H9 (cell line): ENCODE data around the gene EIF4E. TPM values are rescaled to one million over a fixed set of nuclear protein-coding genes. Genes with fewer than 3 reads are reported as not detected.

ENCODE experiments used
- DNase-seq: peaks from one replicate; pipeline ENCODE4 v3.0.0-alpha.2; 2017
- H2AFZ ChIP-seq: one replicate; pipeline ENCODE4 v1.6.1; 2013; ENCODE audit warnings: mild to moderate bottlenecking, low read length, control low read depth, moderate library complexity
- H2AK5ac ChIP-seq: 2 replicates; pipeline ENCODE4 v1.6.1; 2013; ENCODE audit warnings: low read length, control low read depth, mixed read lengths; ENCODE audit not compliant: insufficient read length
- H2BK120ac ChIP-seq: one replicate; pipeline ENCODE4 v1.6.1; 2013; ENCODE audit warnings: low read depth, mild to moderate bottlenecking, low read length, control low read depth, inconsistent platforms; ENCODE audit not compliant: poor library complexity, severe bottlenecking
- H2BK12ac ChIP-seq: 2 replicates; pipeline ENCODE4 v1.6.1; 2013; ENCODE audit warnings: low read length, control low read depth, mixed read lengths, low read depth; ENCODE audit not compliant: insufficient read length
- H2BK15ac ChIP-seq: 2 replicates; pipeline ENCODE4 v1.6.1; 2013; ENCODE audit warnings: low read depth, low read length, control low read depth
- H2BK20ac ChIP-seq: one replicate; pipeline ENCODE4 v1.6.1; 2013; ENCODE audit warnings: low read depth, mild to moderate bottlenecking, low read length, control low read depth, inconsistent platforms; ENCODE audit not compliant: poor library complexity, severe bottlenecking
- H2BK5ac ChIP-seq: 2 replicates; pipeline ENCODE4 v1.6.1; 2013; ENCODE audit warnings: low read length, control low read depth, mixed read lengths; ENCODE audit not compliant: insufficient read length
- H3K14ac ChIP-seq: 2 replicates; pipeline ENCODE4 v1.6.1; 2013; ENCODE audit warnings: low read length, control low read depth; ENCODE audit not compliant: insufficient read depth
- H3K18ac ChIP-seq: 2 replicates; pipeline ENCODE4 v1.6.1; 2013; ENCODE audit warnings: low read depth, mild to moderate bottlenecking, mixed read lengths, low read length, control low read depth; ENCODE audit not compliant: insufficient read length
- H3K23ac ChIP-seq: 2 replicates; pipeline ENCODE4 v1.6.1; 2013; ENCODE audit warnings: low read length, control low read depth, mixed read lengths, low read depth; ENCODE audit not compliant: insufficient read length
- H3K23me2 ChIP-seq: 2 replicates; pipeline ENCODE4 v1.6.1; 2013; ENCODE audit warnings: low read depth, mild to moderate bottlenecking, mixed read lengths, low read length, control low read depth; ENCODE audit not compliant: insufficient read length, poor library complexity, severe bottlenecking
- H3K27ac ChIP-seq: 2 replicates; pipeline ENCODE4 v1.5.1; 2013; ENCODE audit warnings: low read length, control low read depth, mixed read lengths, low read depth; ENCODE audit not compliant: insufficient read length
- H3K27me3 ChIP-seq: 2 replicates; pipeline ENCODE4 v1.6.1; 2013; ENCODE audit warnings: low read length, control low read depth, inconsistent platforms; ENCODE audit not compliant: insufficient read depth
- H3K4ac ChIP-seq: 2 replicates; pipeline ENCODE4 v1.6.1; 2013; ENCODE audit warnings: low read depth, mild to moderate bottlenecking, control low read depth, inconsistent platforms, low read length, moderate library complexity
- H3K4me1 ChIP-seq: 2 replicates; pipeline ENCODE4 v1.6.1; 2013; ENCODE audit warnings: low read length, control low read depth, inconsistent platforms; ENCODE audit not compliant: insufficient read depth
- H3K4me2 ChIP-seq: 2 replicates; pipeline ENCODE4 v1.6.1; 2013; ENCODE audit warnings: low read length, control low read depth, mixed read lengths; ENCODE audit not compliant: insufficient read length, insufficient read depth
- H3K56ac ChIP-seq: 2 replicates; pipeline ENCODE4 v1.6.1; 2013; ENCODE audit warnings: low read depth, mild to moderate bottlenecking, mixed read lengths, low read length, control low read depth; ENCODE audit not compliant: insufficient read length
- H3K79me1 ChIP-seq: 2 replicates; pipeline ENCODE4 v1.6.1; 2013; ENCODE audit warnings: low read depth, mild to moderate bottlenecking, moderate library complexity, low read length, control low read depth, inconsistent platforms; ENCODE audit not compliant: insufficient read depth, poor library complexity, severe bottlenecking
- H3K79me2 ChIP-seq: 2 replicates; pipeline ENCODE4 v1.6.1; 2013; ENCODE audit warnings: low read length, control low read depth, inconsistent platforms; ENCODE audit not compliant: insufficient read depth
- H3K9ac ChIP-seq: 2 replicates; pipeline ENCODE4 v1.6.1; 2013; ENCODE audit warnings: low read length, control low read depth, mixed read lengths; ENCODE audit not compliant: insufficient read length; ENCODE audit errors: extremely low read depth
- H3K9me3 ChIP-seq: one replicate; pipeline ENCODE4 v1.6.1; 2013; ENCODE audit warnings: low read depth, low read length, inconsistent platforms; ENCODE audit not compliant: control insufficient read depth
- H3T11ph ChIP-seq: one replicate; pipeline ENCODE4 v1.6.1; 2013; ENCODE audit warnings: mild to moderate bottlenecking, low read length, control low read depth, inconsistent platforms
- H4K20me1 ChIP-seq: one replicate; pipeline ENCODE4 v1.6.1; 2013; ENCODE audit not compliant: control insufficient read depth, insufficient read length, insufficient read depth
- H4K5ac ChIP-seq: 2 replicates; pipeline ENCODE4 v1.6.1; 2013; ENCODE audit warnings: low read depth, mild to moderate bottlenecking, mixed read lengths, low read length, control low read depth; ENCODE audit not compliant: insufficient read length
- H4K8ac ChIP-seq: replicated peaks from 2 replicates; pipeline ENCODE4 v1.6.1; 2013; ENCODE audit warnings: low read length, control low read depth, mixed read lengths, low read depth; ENCODE audit not compliant: insufficient read length
- H4K91ac ChIP-seq: 2 replicates; pipeline ENCODE4 v1.6.1; 2013; ENCODE audit warnings: low read depth, mild to moderate bottlenecking, moderate library complexity, mixed read lengths, low read length, control low read depth; ENCODE audit not compliant: insufficient read length
- H3K27ac Mint-ChIP-seq, 3 experiments: 2 replicates in 2 of 3; 3 replicates in 1 of 3; pipeline ENCODE4 v1.8.0; 2020 to 2021; ENCODE audit warnings: mixed read lengths in 3 of 3, mild to moderate bottlenecking in 1 of 3, moderate library complexity in 1 of 3
- H3K27me3 Mint-ChIP-seq: 2 replicates; pipeline ENCODE4 v1.8.0; 2021; ENCODE audit warnings: low read depth, mild to moderate bottlenecking, moderate library complexity, mixed read lengths
- H3K36me3 Mint-ChIP-seq, 3 experiments: 2 replicates in 2 of 3; 3 replicates in 1 of 3; pipeline ENCODE4 v1.8.0; 2020 to 2021; ENCODE audit warnings: low read depth in 3 of 3, mixed read lengths in 3 of 3; ENCODE audit not compliant: insufficient read depth in 1 of 3
- H3K4me1 Mint-ChIP-seq, 2 experiments: 2 replicates each; pipeline ENCODE4 v1.8.0; 2020; ENCODE audit warnings: mixed read lengths in 2 of 2
- H3K4me3 Mint-ChIP-seq, 2 experiments: 2 replicates in 1 of 2; 3 replicates in 1 of 2; pipeline ENCODE4 v1.8.0; 2020 to 2021; ENCODE audit warnings: mild to moderate bottlenecking in 2 of 2, mixed read lengths in 2 of 2, moderate library complexity in 1 of 2
- H3K9me3 Mint-ChIP-seq, 2 experiments: 2 replicates in 1 of 2; 3 replicates in 1 of 2; pipeline ENCODE4 v1.8.0; 2020; ENCODE audit warnings: mild to moderate bottlenecking in 2 of 2, mixed read lengths in 2 of 2, moderate library complexity in 1 of 2
- CTCF ChIP-seq: fragments of 200-600 bp; sonication (generic); conservative IDR thresholded peaks from 3 replicates; pipeline ENCODE4 v1.8.0; 2021; ENCODE audit warnings: antibody characterized with exemption, mild to moderate bottlenecking
- WGBS: extraction: QIAGEN DNeasy Blood & Tissue Kit; methylation state at CpG from one replicate; pipeline ENCODE4 v1.1.7; 2013; ENCODE audit warnings: missing lambda C conversion rate, low lambda C conversion rate, mixed read lengths; ENCODE audit not compliant: insufficient read length; ENCODE audit errors: extremely low coverage; 5-methylcytosine and 5-hydroxymethylcytosine counted together
- total RNA-seq: library from RNA; stranded (reverse); gene quantifications from 2 replicates; pipeline ENCODE4 v1.2.1, GENCODE V29; 2021

Gene EIF4E
- total RNA-seq, 1 experiment from 2014 or later = 163 TPM

- Histone ChIP-seq H3K9me3 (no peaks in the 10 kb centered on the region), H3K27me3 (no peaks in the 10 kb centered on the region), H3T11ph (no peak overlapping the region), H4K5ac (no peak overlapping the region), H3K4me1 (no peaks in the 10 kb centered on the region), H3K23ac (no peak overlapping the region), H2BK120ac (no peak overlapping the region), H3K4ac (no peak overlapping the region), H4K20me1 (no peaks in the 10 kb centered on the region), H2BK12ac (no peak overlapping the region), H2BK5ac (no peak overlapping the region), H2BK20ac (no peak overlapping the region), H2AK5ac (no peak overlapping the region), H4K8ac (no peak overlapping the region), H3K4me2 (no peak overlapping the region), H3K23me2 (no peaks in the 10 kb centered on the region), H2BK15ac (no peak overlapping the region), H3K14ac (no peak overlapping the region), H3K27ac (no peak overlapping the region), H3K9ac (no peak overlapping the region), H3K18ac (no peak overlapping the region), H4K91ac (no peak overlapping the region), H3K79me1 (no peaks in the 10 kb centered on the region), H2AFZ (no peak overlapping the region), H3K56ac (no peak overlapping the region), H3K79me2 (no peaks in the 10 kb centered on the region)
- Mint-ChIP-seq H3K4me1 (peaks cover 15 to 16% of the 10 kb centered on the region in 2 experiments), H3K27me3 (no peaks in the 10 kb centered on the region; the same call in 1 of the 2 replicates), H3K9me3 (peaks cover 0 to 2% of the 10 kb centered on the region in 2 experiments; a peak in 2 of 5 replicates), H3K36me3 (peaks cover 0 to 3% (median 3%) of the 10 kb centered on the region in 3 experiments; a peak in 2 of 7 replicates), H3K27ac (no peak overlapping the region), H3K4me3 (no peak overlapping the region)
- DNase-seq = no peak
- no CpG with 5 or more reads among the region's 3 CpGs for WGBS
- no peak for TF ChIP-seq CTCF
These were observed 38.0 kb upstream of the EIF4E start for GRCh38 chr4:98966926-98967325.
